SK-N-SH (cell line): Measurements from ENCODE around the gene HS3ST4. TPM values are rescaled to one million over a fixed set of nuclear protein-coding genes. Genes with fewer than 3 reads are reported as not detected.

ENCODE experiments used
- CTCF ChIA-PET: fragments of 300-600, 350-600 bp; formaldehyde crosslinking; extraction: SDS; loops from one replicate; lab custom pipeline; 2021; lab: Yijun Ruan, JAX
- POLR2A ChIA-PET: fragments of 350-600 bp; sonication (Branson Sonifier 250); formaldehyde crosslinking; extraction: SDS; loops from one replicate; lab custom pipeline; 2020; ENCODE audit warnings: antibody characterized with exemption, inconsistent platforms; lab: Yijun Ruan, JAX
- DNase-seq: peaks from one replicate; pipeline ENCODE4 v3.0.0; 2012
- H2AFZ ChIP-seq: fragments of 200-600 bp; sonication (generic); 2 replicates; pipeline ENCODE4 v1.8.1; 2016; ENCODE audit warnings: antibody characterized with exemption, mild to moderate bottlenecking, low read depth
- H3F3A ChIP-seq: fragments of 200-600 bp; sonication (generic); replicated peaks from 2 replicates; pipeline ENCODE3; 2016; ENCODE audit warnings: antibody characterized with exemption, mild to moderate bottlenecking; ENCODE audit not compliant: insufficient read depth
- H3K27ac ChIP-seq, 2 experiments: fragments of 200-500 bp in 1 of 2; fragments of 200-600 bp in 1 of 2; sonication (Bioruptor generic) in 1 of 2; sonication (generic), shearing (Covaris generic) in 1 of 2; 2 replicates each; pipeline versions ENCODE4 v1.5.1 to v1.6.1; 2014 to 2016; ENCODE audit warnings: low read depth in 2 of 2, inconsistent platforms in 1 of 2, low read length in 1 of 2, mild to moderate bottlenecking in 1 of 2, mixed read lengths in 1 of 2
- H3K27me3 ChIP-seq: fragments of 200-600 bp; sonication (generic), shearing (Covaris generic); 2 replicates; pipeline ENCODE4 v1.6.1; 2016; ENCODE audit warnings: mixed run types; ENCODE audit not compliant: insufficient read depth
- H3K36me3 ChIP-seq, 2 experiments: fragments of 200-500 bp in 1 of 2; fragments of 200-600 bp in 1 of 2; sonication (Bioruptor generic) in 1 of 2; sonication (generic) in 1 of 2; replicated peaks in 1 of 2; 2 replicates each; pipeline versions ENCODE3 to v1.5.1; 2014 to 2016; ENCODE audit warnings: low read length in 1 of 2, mild to moderate bottlenecking in 1 of 2; ENCODE audit not compliant: insufficient read depth in 2 of 2, control insufficient read depth in 1 of 2
- H3K4me1 ChIP-seq, 2 experiments: fragments of 200-500 bp in 1 of 2; fragments of 200-600 bp in 1 of 2; sonication (Bioruptor generic) in 1 of 2; sonication (generic), shearing (Covaris generic) in 1 of 2; 2 replicates each; pipeline versions ENCODE4 v1.5.1 to v1.6.1; 2014 to 2016; ENCODE audit warnings: low read depth in 1 of 2, low read length in 1 of 2, mixed run types in 1 of 2; ENCODE audit not compliant: insufficient read depth in 2 of 2, control insufficient read depth in 1 of 2
- H3K4me2 ChIP-seq: fragments of 200-600 bp; sonication (generic), shearing (Covaris generic); 2 replicates; pipeline ENCODE4 v1.6.1; 2017; ENCODE audit warnings: mixed run types
- H3K4me3 ChIP-seq, 2 experiments: fragments of 200-500 bp in 1 of 2; fragments of 200-600 bp in 1 of 2; sonication (Bioruptor generic) in 1 of 2; sonication (generic), shearing (Covaris generic) in 1 of 2; 2 replicates each; pipeline versions ENCODE4 v1.5.1 to v1.8.1; 2014 to 2016; ENCODE audit warnings: low read depth in 2 of 2, inconsistent platforms in 1 of 2, low read length in 1 of 2, mild to moderate bottlenecking in 1 of 2, mixed read lengths in 1 of 2, moderate library complexity in 1 of 2
- H3K79me2 ChIP-seq: fragments of 200-600 bp; sonication (generic); 2 replicates; pipeline ENCODE4 v1.8.1; 2017; ENCODE audit warnings: mild to moderate bottlenecking; ENCODE audit not compliant: insufficient read depth
- H3K9ac ChIP-seq: fragments of 200-600 bp; sonication (generic); 2 replicates; pipeline ENCODE4 v1.6.1; 2017; ENCODE audit warnings: mixed run types
- H3K9me2 ChIP-seq: fragments of 200-600 bp; sonication (generic); 2 replicates; pipeline ENCODE4 v1.6.1; 2017; ENCODE audit warnings: mixed run types
- H3K9me3 ChIP-seq: fragments of 200-600 bp; sonication (generic); 2 replicates; pipeline ENCODE4 v1.6.1; 2017; ENCODE audit warnings: mixed run types, mild to moderate bottlenecking, moderate library complexity
- H4K20me1 ChIP-seq: fragments of 200-600 bp; sonication (generic); 2 replicates; pipeline ENCODE4 v1.6.1; 2017; ENCODE audit warnings: mild to moderate bottlenecking, mixed run types; ENCODE audit not compliant: insufficient read depth
- EP300 ChIP-seq, 2 experiments: IDR thresholded peaks; 2 replicates each; pipeline versions ENCODE4 v1.4.0 to v1.6.1; 2012; ENCODE audit warnings: borderline replicate concordance in 1 of 2, low read depth in 1 of 2, low read length in 1 of 2
- EZH2phosphoT487 ChIP-seq: fragments of 200-600 bp; sonication (generic); IDR thresholded peaks from 2 replicates; pipeline ENCODE4 v1.6.1; 2017; ENCODE audit warnings: low read depth, mixed run types, mild to moderate bottlenecking, antibody characterized with exemption, moderate library complexity, borderline replicate concordance
- FOSL2 ChIP-seq: IDR thresholded peaks from 2 replicates; pipeline ENCODE4 v1.4.0; 2012; ENCODE audit warnings: low read depth, mild to moderate bottlenecking, moderate library complexity, borderline replicate concordance
- FOXJ3 ChIP-seq: sonication (generic); formaldehyde crosslinking; IDR thresholded peaks from 2 replicates; pipeline ENCODE4 v1.5.1; 2020; ENCODE audit warnings: mild to moderate bottlenecking, missing genetic modification reagents
- GABPA ChIP-seq: IDR thresholded peaks from 2 replicates; pipeline ENCODE4 v1.4.0; 2012; ENCODE audit warnings: low read depth, mild to moderate bottlenecking
- GATA2 ChIP-seq: sonication (generic); formaldehyde crosslinking; IDR thresholded peaks from 2 replicates; pipeline ENCODE4 v1.5.0; 2020; ENCODE audit warnings: mild to moderate bottlenecking, missing genetic modification reagents
- JUND ChIP-seq: IDR thresholded peaks from 2 replicates; pipeline ENCODE4 v1.4.0; 2012
- MXI1 ChIP-seq: IDR thresholded peaks from 2 replicates; pipeline ENCODE4 v1.6.1; 2012; ENCODE audit warnings: mild to moderate bottlenecking, low read depth, low read length, improper control_type of control experiment
- NFIC ChIP-seq: IDR thresholded peaks from 2 replicates; pipeline ENCODE4 v1.4.0; 2012; ENCODE audit warnings: borderline replicate concordance
- NRF1 ChIP-seq: IDR thresholded peaks from 2 replicates; pipeline ENCODE4 v1.6.1; 2012; ENCODE audit warnings: low read depth, mild to moderate bottlenecking, low read length
- POLR2AphosphoS5 ChIP-seq: IDR thresholded peaks from 2 replicates; pipeline ENCODE4 v1.6.1; 2012; ENCODE audit warnings: low read depth, low read length
- RFX5 ChIP-seq: IDR thresholded peaks from 2 replicates; pipeline ENCODE4 v1.6.1; 2012; ENCODE audit warnings: mild to moderate bottlenecking, improper control_type of control experiment, low read length
- RXRA ChIP-seq: IDR thresholded peaks from 2 replicates; pipeline ENCODE4 v1.4.0; 2012; ENCODE audit warnings: low read depth, mild to moderate bottlenecking, borderline replicate concordance
- SMC3 ChIP-seq: IDR thresholded peaks from 2 replicates; pipeline ENCODE4 v1.6.1; 2012; ENCODE audit warnings: low read depth, low read length, improper control_type of control experiment
- TAF1 ChIP-seq: IDR thresholded peaks from 2 replicates; pipeline ENCODE4 v1.6.1; 2012; ENCODE audit warnings: low read depth, mild to moderate bottlenecking, low read length, moderate library complexity, borderline replicate concordance
- TCF12 ChIP-seq: IDR thresholded peaks from 2 replicates; pipeline ENCODE4 v1.4.0; 2012
- TEAD4 ChIP-seq: IDR thresholded peaks from 2 replicates; pipeline ENCODE4 v1.4.0; 2012; ENCODE audit warnings: mild to moderate bottlenecking, borderline replicate concordance; ENCODE audit not compliant: insufficient read depth
- YY1 ChIP-seq: IDR thresholded peaks from 2 replicates; pipeline ENCODE4 v1.4.0; 2012; ENCODE audit warnings: low read depth, mild to moderate bottlenecking
- WGBS: methylation state at CpG from one replicate; pipeline ENCODE4 v1.1.6; 2017; ENCODE audit warnings: low lambda C conversion rate; 5-methylcytosine and 5-hydroxymethylcytosine counted together
- polyA plus RNA-seq, 3 experiments: library from polyadenylated mRNA; depleted of rRNA; stranded (reverse); fragments of >200 nt; gene quantifications; 2 replicates each; pipeline ENCODE4 v1.2.3, GENCODE V29; 2012
- TF ChIP-seq, protein P1 (sequence below): IDR thresholded peaks from 2 replicates; pipeline ENCODE4 v1.4.0; 2012; ENCODE audit warnings: low read depth, borderline replicate concordance
- TF ChIP-seq, protein P2 (sequence below): IDR thresholded peaks from 2 replicates; pipeline ENCODE4; 2012
- TF ChIP-seq, protein P3 (sequence below): fragments of 200-600 bp; sonication (generic); IDR thresholded peaks from 2 replicates; pipeline ENCODE4 v1.6.1; 2017; ENCODE audit warnings: antibody characterized with exemption, mild to moderate bottlenecking, moderate library complexity

HS3ST4 gene
- polyA plus RNA-seq, 1 of the 3 experiments (the other 2 are of a cell fraction) = not detected

DNA sequence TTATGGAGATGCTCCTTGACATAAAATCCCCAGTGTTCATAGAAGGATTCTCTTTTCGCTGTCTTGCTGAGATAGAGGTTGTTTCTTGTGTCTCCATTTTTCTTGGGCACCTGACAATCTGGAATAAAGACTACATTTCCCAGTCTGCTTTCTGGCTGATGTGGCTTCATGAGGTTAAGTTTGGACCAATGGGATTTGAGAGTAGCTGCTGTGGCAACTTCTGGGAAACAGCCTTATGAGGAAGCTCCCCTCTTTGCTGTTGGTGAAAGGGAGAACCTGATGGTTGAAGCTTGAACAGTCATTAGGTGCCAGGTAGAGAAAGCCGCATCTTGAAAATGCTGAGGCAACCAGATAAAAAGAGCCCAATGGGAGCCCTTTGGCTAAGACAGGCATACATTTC is 24.4 kb downstream of the HS3ST4 start:
- H2AFZ ChIP-seq = no peak overlapping the region
- ChIA-PET POLR2A (no interaction called here), CTCF (no interaction called here)
- H3K9me3 ChIP-seq = no peaks in the 10 kb centered on the region
- H3K9me2 ChIP-seq = no peaks in the 10 kb centered on the region
- no peaks in the 10 kb centered on the region for H4K20me1 ChIP-seq
- no peak overlapping the region for H3K4me3 ChIP-seq
- H3K36me3 ChIP-seq = no peaks in the 10 kb centered on the region
- TF ChIP-seq TEAD4 (no peak), FOSL2 (no peak), NRF1 (no peak), RFX5 (no peak), GABPA (no peak), EZH2phosphoT487 (no peak), POLR2AphosphoS5 (no peak), GATA2 (CRISPR knock-in tag) (no peak), SMC3 (no peak), EP300 (IDR thresholded peaks at IDR 0.05; ENCODE audit: borderline replicate concordance in 1 of 2, low read depth in 1 of 2, low read length in 1 of 2) (no peak), YY1 (no peak), TCF12 (no peak), RXRA (no peak), MXI1 (no peak), JUND (no peak), TAF1 (no peak), FOXJ3 (no peak), NFIC (no peak)
- TF ChIP-seq, protein P1, sequence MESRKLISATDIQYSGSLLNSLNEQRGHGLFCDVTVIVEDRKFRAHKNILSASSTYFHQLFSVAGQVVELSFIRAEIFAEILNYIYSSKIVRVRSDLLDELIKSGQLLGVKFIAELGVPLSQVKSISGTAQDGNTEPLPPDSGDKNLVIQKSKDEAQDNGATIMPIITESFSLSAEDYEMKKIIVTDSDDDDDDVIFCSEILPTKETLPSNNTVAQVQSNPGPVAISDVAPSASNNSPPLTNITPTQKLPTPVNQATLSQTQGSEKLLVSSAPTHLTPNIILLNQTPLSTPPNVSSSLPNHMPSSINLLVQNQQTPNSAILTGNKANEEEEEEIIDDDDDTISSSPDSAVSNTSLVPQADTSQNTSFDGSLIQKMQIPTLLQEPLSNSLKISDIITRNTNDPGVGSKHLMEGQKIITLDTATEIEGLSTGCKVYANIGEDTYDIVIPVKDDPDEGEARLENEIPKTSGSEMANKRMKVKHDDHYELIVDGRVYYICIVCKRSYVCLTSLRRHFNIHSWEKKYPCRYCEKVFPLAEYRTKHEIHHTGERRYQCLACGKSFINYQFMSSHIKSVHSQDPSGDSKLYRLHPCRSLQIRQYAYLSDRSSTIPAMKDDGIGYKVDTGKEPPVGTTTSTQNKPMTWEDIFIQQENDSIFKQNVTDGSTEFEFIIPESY = no peak
- H3K4me1 ChIP-seq = no peaks in the 10 kb centered on the region; a peak in 1 of 4 replicates
- H3K27me3 ChIP-seq = no peaks in the 10 kb centered on the region
- H3K9ac ChIP-seq = no peak overlapping the region
- H3F3A ChIP-seq = no peaks in the 10 kb centered on the region
- H3K27ac ChIP-seq = no peak overlapping the region
- no peak for DNase-seq
- no peaks in the 10 kb centered on the region for H3K79me2 ChIP-seq
- WGBS = 19% methylated on average over 2 of the region's 2 CpGs
- H3K4me2 ChIP-seq = no peak overlapping the region

DNA sequence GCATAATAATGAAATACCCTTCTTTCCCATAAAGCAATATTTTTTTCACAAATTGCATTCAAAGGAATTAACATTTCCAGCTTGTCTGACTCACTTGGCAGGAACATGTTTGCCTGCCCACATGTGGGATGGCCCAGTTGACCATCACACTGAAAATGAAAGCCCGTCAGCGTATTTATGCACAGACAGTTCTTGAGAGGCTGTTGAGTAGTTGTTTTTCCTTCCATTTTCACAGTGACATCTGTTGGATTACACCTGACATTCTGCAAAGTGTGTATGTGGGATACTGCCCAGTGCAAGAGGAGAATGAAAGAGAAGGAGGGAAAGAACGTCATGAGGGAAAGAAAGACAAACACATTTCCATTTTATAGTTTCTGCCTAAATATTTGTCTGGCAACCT is 29.7 kb downstream of the HS3ST4 start:
- H3K4me3 ChIP-seq = no peak overlapping the region
- no peaks in the 10 kb centered on the region for H3F3A ChIP-seq
- no peaks in the 10 kb centered on the region for H3K9me2 ChIP-seq
- H4K20me1 ChIP-seq = no peaks in the 10 kb centered on the region
- H3K27me3 ChIP-seq = no peaks in the 10 kb centered on the region
- no peak overlapping the region for H2AFZ ChIP-seq
- POLR2A ChIA-PET = no interaction called here
- H3K79me2 ChIP-seq = no peaks in the 10 kb centered on the region
- no peak overlapping the region for H3K27ac ChIP-seq
- 0% methylated on average over 3 of the region's 3 CpGs for WGBS
- no peak overlapping the region for H3K4me2 ChIP-seq
- DNase-seq = no peak
- TF ChIP-seq JUND (no peak), NRF1 (no peak), POLR2AphosphoS5 (no peak)
- TF ChIP-seq, protein P2, sequence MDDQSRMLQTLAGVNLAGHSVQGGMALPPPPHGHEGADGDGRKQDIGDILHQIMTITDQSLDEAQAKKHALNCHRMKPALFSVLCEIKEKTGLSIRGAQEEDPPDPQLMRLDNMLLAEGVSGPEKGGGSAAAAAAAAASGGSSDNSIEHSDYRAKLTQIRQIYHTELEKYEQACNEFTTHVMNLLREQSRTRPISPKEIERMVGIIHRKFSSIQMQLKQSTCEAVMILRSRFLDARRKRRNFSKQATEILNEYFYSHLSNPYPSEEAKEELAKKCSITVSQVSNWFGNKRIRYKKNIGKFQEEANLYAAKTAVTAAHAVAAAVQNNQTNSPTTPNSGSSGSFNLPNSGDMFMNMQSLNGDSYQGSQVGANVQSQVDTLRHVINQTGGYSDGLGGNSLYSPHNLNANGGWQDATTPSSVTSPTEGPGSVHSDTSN = no peak
- TF ChIP-seq, protein P3, sequence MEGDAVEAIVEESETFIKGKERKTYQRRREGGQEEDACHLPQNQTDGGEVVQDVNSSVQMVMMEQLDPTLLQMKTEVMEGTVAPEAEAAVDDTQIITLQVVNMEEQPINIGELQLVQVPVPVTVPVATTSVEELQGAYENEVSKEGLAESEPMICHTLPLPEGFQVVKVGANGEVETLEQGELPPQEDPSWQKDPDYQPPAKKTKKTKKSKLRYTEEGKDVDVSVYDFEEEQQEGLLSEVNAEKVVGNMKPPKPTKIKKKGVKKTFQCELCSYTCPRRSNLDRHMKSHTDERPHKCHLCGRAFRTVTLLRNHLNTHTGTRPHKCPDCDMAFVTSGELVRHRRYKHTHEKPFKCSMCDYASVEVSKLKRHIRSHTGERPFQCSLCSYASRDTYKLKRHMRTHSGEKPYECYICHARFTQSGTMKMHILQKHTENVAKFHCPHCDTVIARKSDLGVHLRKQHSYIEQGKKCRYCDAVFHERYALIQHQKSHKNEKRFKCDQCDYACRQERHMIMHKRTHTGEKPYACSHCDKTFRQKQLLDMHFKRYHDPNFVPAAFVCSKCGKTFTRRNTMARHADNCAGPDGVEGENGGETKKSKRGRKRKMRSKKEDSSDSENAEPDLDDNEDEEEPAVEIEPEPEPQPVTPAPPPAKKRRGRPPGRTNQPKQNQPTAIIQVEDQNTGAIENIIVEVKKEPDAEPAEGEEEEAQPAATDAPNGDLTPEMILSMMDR = no peak
- no peaks in the 10 kb centered on the region for H3K4me1 ChIP-seq
- H3K36me3 ChIP-seq = no peaks in the 10 kb centered on the region
- CTCF ChIA-PET = no interaction called here
- H3K9me3 ChIP-seq = no peaks in the 10 kb centered on the region
- H3K9ac ChIP-seq = no peak overlapping the region
